COLO668 (cell line): ENCODE results near the gene MLIP.
A peak's percentile ranks its signal among the peaks of the same experiment; 100 is the strongest.
"Not testable (repeated sequence)": the region's sequence is repeated elsewhere in the genome, so short reads cannot be mapped to it uniquely, and the experiment has no call there.

Source experiments
- DNase-seq: peaks from one replicate; lab custom pipeline; 2025; ENCODE audit not compliant: unreplicated experiment; lab: John Stamatoyannopoulos, UW

Gene MLIP

GRCh38 chr6:54217018-54217417 is 105.8 kb downstream of the MLIP start:
- no peak for DNase-seq

GRCh38 chr6:54222217-54222616 is 111.0 kb downstream of the MLIP start:
- DNase-seq = no peak

- DNase-seq = no peak
Observed at GRCh38 chr6:54232703-54233102, 121.5 kb downstream of the MLIP start.

GRCh38 chr6:54234539-54234938 is 123.3 kb downstream of the MLIP start:
- DNase-seq = no peak

- DNase-seq = no peak
Observed at GRCh38 chr6:54236984-54237383, 125.7 kb downstream of the MLIP start.

- DNase-seq = no peak
Observed at GRCh38 chr6:54238396-54238795, 127.2 kb downstream of the MLIP start.

GRCh38 chr6:54243699-54244098 is 132.5 kb downstream of the MLIP start:
- no peak for DNase-seq

- DNase-seq = no peak
Observed at GRCh38 chr6:54244430-54244829, 133.2 kb downstream of the MLIP start.

- DNase-seq = no peak
Observed at GRCh38 chr6:54245265-54245664, 134.0 kb downstream of the MLIP start.

- DNase-seq = no peak
Observed at GRCh38 chr6:54248319-54248718, 137.1 kb downstream of the MLIP start.

- DNase-seq = no peak
Observed at GRCh38 chr6:54248994-54249393, 137.8 kb downstream of the MLIP start.

- DNase-seq = not testable (repeated sequence)
Observed at GRCh38 chr6:54249812-54250211, 138.6 kb downstream of the MLIP start.

GRCh38 chr6:54252496-54252895 is 141.3 kb downstream of the MLIP start:
- DNase-seq = no peak

- DNase-seq = no peak
Observed at GRCh38 chr6:54252916-54253315, 141.7 kb downstream of the MLIP start.

GRCh38 chr6:54254886-54255285 is 143.6 kb downstream of the MLIP start:
- no peak for DNase-seq

- no peak for DNase-seq
Observed at GRCh38 chr6:54255886-54256285, 144.6 kb downstream of the MLIP start.

- no peak for DNase-seq
Observed at GRCh38 chr6:54260025-54260424, 148.8 kb downstream of the MLIP start.

- DNase-seq = no peak
Observed at GRCh38 chr6:54262499-54262898, 151.3 kb downstream of the MLIP start.

- DNase-seq = no peak
Observed at GRCh38 chr6:54262971-54263370, 151.7 kb downstream of the MLIP start.

- DNase-seq = no peak
Observed at GRCh38 chr6:54264581-54265272, 153.5 kb downstream of the MLIP start.

GRCh38 chr6:54266400-54266923 is 155.2 kb downstream of the MLIP start:
- DNase-seq = no peak

GRCh38 chr6:54267798-54268197 is 156.6 kb downstream of the MLIP start:
- peak; percentile 2 for DNase-seq

- DNase-seq = no peak
Observed at GRCh38 chr6:54273214-54273820, 162.1 kb downstream of the MLIP start.
